Right renal cortex interstitium (tissue), 3 donors: ENCODE data around the gene BCOR. TPM values are rescaled to one million over a fixed set of nuclear protein-coding genes. Genes with fewer than 3 reads are reported as not detected.

ENCODE experiments used
- DNase-seq, 3 donors: peaks; one replicate each; pipeline ENCODE4 v3.0.0-alpha.2; 2013; ENCODE audit warnings: low read depth in 3 of 3, low spot score in 2 of 3
- polyA plus RNA-seq, 3 donors: library from polyadenylated mRNA; unstranded; fragments of 120-200 nt; gene quantifications; one replicate each; pipeline ENCODE4 v1.2.1, GENCODE V29; 2013; ENCODE audit not compliant: insufficient read length in 3 of 3

The BCOR gene
- polyA plus RNA-seq, 3 donors: 47.3 to 57.7 (median 47.9) TPM

DNA sequence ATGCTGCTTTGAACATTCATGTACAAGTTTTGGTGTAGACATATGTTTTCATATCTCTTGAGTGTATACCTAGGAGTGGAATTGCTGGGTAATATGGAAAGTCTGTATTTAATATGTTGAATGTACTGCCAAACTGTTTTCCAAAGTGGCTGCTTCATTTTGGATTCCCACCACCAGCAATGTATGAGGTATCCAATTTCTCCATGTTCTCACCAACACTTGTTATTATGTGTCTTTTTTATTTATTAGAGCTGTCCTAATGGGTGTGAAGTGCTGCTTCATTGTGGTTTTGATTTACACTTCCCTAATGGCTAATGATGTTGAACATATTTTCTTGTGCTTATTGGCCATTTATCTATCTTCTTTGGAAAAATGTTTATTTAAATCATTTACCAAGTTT lies 60.4 kb downstream of the BCOR start:
- DNase-seq: no peak

DNA sequence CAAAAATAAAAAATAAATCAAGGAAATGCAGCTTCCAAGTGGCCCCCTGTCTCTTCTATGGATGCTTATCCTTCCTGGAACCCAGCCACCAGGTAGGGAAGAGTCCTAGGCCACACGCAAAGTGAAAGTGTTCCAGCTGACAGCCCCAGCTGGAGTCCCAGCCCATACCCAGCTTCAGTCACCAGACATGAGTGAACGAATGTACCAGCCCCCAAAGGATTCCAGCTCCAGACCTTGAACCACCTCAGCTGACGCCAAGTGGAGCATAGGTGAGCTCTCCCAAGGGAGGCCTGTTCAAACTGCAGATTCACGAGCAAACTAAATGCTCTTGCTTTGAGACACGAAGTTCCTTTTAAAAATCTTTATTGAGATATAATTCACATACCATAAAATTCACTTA lies 62.0 kb downstream of the BCOR start:
- DNase-seq: no peak

DNA sequence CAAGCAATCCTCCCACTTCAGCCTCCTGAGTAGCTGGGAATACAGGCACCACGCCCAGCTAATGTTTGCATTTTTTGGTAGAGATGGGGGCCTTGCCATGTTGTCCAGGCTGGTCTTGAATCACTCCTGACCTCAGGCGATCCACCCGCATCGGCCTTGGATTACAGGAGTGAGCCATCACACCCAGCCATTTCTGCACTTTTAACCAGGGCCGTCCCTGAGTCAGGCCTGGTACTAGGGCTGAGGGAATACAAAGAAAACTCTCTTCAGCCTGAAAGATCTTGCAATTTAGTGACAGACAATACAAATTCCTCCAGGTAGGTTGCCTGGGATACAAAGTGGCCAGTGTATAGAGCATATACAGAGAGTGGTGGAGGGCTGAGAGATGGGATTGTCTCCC lies 65.8 kb downstream of the BCOR start:
- DNase-seq: no peak

DNA sequence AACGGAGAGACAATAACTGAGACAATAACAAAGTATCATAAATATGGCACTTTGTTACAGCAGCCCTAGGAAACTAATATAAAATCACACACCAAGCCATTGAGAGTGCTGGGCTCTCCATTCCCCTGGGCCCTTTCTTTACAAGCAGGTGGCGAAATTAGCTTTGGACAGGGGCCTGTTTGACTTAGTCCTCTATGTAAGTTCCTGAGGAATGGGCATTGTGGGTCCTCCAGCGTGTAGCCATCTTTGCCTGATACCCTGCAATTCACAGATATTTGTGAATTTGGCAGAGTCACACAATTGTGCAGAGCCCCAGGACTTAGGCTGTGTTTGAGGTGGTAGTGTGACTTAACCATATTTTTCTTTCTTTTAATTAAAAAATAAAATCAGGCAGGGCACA lies 67.6 kb downstream of the BCOR start:
- DNase-seq: no peak

DNA sequence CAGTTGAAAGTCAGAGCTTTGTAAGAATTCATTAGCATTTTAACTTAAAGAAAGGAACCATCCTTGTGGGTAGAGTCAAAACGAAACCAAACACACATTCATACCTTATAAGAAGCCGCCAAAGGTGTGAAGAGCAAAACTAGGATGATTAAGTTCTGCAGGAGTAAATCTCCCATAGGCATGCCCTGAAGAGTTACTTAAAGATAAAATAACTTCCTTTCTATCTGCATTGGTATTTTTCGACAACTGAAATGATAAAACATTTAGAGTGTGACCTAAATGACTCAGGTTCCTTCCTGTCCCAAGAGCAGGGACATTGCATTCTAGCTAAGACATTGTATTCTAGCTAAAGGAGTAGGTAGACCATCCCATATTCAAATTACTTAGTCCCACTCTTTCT lies 75.3 kb downstream of the BCOR start:
- DNase-seq: no peak

DNA sequence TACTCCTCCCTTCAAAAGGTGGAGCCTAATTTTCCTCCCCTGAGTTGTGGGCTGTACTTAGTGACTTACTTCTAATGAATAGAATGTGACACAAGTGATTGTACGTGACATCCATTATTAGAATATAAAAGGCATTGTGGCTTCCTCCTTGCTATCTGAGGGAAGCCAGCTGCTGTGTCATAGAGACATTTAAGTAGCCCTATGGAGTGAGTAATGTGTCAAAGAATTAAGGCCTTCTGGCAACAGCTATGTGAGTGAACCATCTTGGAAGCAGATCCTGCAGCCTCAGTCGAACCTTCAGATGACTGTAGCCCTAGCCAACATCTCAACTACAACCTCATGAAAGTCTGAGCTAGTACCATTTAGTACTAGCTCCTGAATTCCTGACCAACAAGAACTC lies 76.1 kb downstream of the BCOR start:
- DNase-seq: no peak

- no peak for DNase-seq
Measured at GRCh38 chrX:40019541-40019940, 78.2 kb downstream of the BCOR start.

- no peak for DNase-seq
Measured at GRCh38 chrX:40018041-40018440, 79.7 kb downstream of the BCOR start.

DNA sequence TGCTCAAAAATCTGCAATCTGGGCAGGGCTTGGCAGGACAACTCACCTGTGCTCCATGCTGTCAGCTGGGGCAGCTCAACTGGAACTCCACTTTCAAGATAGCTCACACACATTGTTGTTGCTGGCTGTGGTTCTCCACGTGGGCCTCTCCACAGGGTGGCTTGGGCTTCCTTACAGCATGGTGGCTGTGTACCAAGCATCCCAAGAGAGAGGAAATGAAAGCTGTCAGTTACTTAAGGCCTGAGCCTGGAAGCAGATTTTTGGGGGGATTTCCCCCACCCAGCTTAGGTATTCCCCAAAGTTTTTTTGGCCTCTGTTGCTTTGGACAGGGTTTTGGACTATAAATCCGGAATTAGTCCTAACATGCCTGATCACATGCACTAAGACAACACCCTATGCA lies 81.0 kb downstream of the BCOR start:
- no peak for DNase-seq

- DNase-seq: no peak
Measured at GRCh38 chrX:40015693-40016092, 82.1 kb downstream of the BCOR start.

DNA sequence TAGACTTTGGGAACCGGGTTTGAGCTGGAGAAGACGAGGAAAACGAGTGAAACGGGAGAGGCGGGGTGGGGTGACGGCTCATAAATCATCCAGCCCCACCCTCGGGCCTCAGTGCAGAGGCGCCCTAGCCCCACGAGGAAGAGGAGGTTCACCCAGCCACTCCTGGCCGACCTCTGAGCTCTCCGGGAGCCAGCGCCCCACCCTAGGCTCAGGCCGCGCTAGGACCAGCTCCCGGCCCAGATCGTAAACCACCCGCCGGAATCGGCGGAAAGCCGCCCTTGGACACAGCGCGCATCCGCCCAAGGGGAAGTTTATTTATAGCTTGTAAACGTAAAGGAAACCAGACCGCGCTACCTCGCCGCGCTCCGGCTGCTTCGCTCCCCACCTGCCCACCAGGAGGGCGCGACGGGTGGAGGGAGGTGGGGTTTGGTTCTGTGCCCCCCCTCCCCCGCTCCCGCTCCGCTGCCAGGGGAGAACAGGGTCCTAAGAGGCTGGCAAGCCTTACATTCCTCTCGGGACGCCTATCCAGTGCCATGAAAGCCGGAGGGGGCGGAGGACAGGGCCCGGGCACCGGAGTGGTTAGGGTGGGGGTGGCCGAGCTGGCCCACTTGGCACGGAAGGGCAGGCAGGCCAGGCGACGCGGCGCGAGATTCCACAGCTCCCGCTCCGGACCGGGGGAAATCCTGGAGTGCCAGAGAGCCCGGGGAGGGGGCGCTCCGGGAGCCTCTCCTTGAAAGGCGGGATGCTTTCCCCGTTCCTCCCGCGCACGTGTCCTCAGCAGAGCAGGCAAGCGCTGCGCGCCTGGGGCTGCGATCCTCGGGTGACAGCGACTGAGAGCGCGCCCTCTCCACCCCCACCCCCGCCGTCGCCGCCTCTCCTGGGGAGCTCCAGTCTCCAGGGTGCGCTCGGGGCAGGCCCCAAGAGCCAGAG lies 84.2 kb downstream of the BCOR start:
- no peak for DNase-seq

- no peak for DNase-seq
Measured at GRCh38 chrX:40012868-40013265, 84.9 kb downstream of the BCOR start.

DNA sequence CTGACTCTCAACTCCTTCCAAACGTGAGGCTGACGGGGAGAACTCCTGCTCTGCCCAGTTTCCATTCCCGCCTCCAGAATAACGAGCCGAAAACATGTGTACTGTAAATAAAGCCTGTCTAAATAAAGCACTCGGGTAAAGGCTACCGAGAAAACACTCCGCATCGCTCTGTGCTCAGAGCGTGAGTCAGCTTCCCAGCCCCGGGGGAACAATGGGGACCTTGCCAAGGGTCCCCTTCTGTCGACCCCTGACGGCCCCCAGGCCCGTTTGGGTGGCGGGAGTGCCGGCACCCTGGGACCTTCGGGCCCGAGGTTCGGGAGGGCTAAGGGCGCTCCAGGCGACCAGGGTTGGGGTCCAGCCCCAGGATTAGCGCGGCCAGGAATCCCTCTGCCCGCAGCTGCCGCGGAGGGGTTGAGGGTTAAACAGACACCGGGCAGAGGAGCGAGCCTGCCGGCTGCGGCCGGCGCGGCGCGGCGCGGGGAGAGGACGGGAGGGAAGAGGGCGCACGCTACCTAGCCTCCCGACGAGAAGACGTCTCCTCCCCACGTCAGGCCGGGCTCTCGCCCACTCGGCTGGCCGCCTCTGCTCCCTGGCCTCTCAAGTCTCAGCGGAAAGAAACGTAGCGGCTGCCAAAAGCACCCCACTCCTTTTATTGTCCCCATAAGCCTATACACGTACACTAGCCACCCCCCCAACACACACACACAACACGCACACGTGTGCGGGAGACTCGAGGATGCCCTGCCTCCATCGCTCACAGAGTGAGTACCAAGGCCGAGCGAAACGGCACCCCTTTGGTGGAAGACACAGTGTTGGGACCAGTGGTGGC lies 85.5 kb downstream of the BCOR start:
- no peak for DNase-seq

DNA sequence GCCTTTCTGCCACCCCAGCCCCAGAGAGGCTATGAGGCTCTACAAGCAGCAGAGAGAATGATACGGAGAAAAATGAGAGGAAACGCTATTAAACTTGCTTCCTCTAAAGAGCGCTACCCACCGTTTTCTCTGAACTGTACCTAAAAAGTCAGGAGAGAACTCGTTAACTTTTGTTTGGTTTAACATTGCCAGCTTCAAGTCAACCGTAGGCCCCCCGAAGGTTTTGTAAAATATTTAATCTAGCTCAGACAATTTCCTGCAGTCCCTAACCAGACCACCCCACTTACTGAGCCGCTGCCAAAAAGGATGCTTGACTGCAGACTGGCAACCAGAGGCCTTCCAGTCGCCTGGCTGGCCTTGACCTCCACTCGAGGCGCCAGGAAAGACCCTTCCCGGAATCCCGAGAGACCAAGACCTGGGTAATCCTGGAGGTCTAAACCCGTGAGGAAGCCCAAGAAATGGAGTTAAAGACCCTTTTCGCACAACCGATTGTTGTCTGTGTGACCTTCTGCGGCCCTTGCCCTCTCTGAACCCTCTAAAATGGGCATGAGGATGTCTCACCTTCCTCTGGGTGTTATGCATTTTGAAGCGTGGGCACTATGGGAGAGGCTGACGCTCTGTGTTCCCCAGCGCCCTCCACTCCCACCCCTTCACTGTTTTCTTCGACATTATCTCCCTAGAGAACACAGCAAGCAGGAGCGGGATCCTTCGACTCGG lies 86.3 kb downstream of the BCOR start:
- no peak for DNase-seq

- DNase-seq: no peak
Measured at GRCh38 chrX:40010550-40011321, 87.0 kb downstream of the BCOR start.

DNA sequence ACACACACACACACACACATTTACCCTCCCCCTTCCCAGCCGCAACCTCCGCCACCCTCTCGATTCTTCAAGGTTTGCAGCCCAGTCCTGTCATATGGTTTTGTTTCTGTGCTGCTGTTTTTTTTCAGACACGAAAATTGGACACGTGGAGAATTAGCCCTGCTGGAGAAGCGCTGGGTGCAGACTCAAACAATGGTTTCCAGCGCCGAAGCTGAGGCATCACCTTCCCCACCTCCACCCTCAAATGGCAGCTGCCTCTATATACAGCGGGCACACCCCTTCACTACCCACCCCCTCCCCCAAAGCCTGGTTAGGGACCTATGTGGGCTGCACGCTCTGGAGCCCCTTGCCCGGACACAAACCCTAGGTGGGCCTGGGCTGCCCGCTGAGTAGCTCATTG lies 87.9 kb downstream of the BCOR start:
- DNase-seq: no peak

- DNase-seq: no peak
Measured at GRCh38 chrX:40009462-40009851, 88.3 kb downstream of the BCOR start.

- no peak for DNase-seq
Measured at GRCh38 chrX:40008791-40009461, 88.8 kb downstream of the BCOR start.

- DNase-seq: no peak
Measured at GRCh38 chrX:40007756-40008705, 89.7 kb downstream of the BCOR start.
